ENCODE measurements around the gene TOGARAM2.
"Not testable (repeated sequence)": the region's sequence is repeated elsewhere in the genome, so short reads cannot be mapped to it uniquely, and the experiment has no call there.

TOGARAM2 gene

DNA sequence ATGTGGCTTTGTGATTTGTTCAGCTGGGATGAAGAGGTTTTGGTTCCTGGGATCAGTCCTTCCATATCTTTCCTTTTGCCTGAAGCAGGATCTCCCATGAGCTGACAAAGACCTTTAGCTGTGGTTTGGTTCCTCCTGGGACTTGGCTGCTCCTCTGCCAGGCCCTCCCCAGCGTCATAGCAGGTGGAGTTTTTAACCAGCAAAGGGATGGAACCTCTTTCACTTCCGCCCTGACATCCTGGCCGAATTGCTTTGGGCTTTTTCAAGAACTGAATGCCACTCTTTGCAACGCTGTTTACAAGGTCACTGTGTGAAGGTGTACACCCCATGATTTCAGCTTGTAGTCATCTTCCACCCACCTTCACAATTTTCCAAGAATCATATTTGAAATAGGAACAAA, 92.8 kb downstream of the TOGARAM2 start:
- DNase-seq (ENCODE audit: low spot score): no peak

DNA sequence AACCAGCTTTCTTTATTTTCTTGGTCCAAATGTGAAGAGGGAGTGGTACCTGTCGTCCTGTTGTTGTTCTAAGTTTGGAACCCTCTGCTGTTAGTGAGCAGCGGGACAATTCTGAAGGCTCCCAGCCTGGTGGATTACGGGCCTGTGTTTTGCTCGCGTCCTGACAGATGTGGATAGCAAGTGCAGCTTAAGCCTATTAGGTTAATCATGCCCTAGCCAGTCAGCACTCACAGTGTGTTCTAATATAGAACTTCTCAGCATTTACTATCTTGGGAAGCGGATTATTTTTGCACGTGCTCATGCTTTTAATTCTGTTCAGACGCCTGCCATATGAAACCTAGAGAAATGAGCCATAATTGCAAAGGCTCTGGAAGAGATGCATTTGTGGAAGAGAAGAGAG, 93.3 kb downstream of the TOGARAM2 start, which contains the start of gene PCARE:
TSS of gene PCARE (minus strand) at position 113 of the 400 bp plus-strand sequence. CDS start 262 bp downstream, outside the sequence.
- no peak for DNase-seq (ENCODE audit: low spot score)

DNA sequence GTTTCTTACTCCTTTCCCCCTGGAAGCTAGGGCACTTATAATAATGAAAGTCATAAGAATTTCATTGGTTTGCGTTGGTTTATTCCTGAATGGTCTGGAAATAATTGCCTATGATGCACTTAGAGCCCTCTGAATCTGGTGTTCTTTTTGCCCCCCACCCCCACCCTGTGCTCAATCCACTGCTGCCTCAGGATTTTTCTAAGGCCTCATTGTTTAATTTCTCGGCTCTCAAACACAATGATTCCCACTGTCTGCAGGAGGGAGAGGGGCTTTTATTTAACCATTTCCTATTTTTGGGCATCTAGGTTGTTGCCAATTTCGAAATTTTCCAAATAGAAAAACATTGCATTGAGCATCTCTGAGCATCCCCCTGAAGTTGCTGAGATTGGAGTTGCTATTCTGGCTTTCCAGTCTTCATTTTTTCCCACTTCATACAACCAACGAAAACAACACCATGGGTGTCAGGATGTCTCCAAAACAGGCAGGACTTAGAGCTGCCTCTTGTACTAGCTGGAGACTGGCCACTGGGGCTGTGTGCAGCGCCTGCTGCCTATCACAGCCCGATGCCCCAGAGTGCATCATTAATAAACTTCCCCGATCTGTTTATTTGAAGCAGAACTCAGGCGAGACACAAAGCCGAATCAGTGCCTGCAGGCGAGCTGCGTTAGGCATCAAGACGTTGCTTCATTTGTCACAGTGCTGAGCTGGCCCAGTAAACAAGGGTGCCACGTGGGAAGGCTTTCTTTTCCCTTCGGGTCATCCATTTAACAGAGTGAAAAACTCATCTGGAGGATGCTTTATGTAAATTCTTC, 95.0 kb downstream of the TOGARAM2 start:
- no peak for DNase-seq (ENCODE audit: low spot score)

DNA sequence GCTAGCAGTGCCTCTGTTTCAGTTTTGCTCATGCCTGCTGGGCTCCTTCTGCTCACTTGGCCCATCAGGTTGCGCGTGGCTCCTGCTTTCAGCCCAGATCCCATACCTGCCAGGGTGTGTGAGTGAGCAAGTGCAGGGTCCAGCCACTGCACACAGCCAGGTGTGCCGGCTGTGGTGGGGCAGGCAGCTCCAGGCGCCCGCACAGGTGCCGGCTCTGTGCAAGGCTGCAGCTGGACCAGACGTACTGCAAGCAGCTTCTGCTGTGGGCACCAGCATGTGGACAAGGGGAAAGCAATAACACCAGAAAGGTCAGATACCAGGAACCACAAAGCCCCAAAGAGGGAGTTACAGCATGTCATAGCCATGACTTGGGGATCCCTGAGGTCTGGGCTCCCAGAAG, 98.8 kb downstream of the TOGARAM2 start:
- no peak for DNase-seq (ENCODE audit: low spot score)

DNA sequence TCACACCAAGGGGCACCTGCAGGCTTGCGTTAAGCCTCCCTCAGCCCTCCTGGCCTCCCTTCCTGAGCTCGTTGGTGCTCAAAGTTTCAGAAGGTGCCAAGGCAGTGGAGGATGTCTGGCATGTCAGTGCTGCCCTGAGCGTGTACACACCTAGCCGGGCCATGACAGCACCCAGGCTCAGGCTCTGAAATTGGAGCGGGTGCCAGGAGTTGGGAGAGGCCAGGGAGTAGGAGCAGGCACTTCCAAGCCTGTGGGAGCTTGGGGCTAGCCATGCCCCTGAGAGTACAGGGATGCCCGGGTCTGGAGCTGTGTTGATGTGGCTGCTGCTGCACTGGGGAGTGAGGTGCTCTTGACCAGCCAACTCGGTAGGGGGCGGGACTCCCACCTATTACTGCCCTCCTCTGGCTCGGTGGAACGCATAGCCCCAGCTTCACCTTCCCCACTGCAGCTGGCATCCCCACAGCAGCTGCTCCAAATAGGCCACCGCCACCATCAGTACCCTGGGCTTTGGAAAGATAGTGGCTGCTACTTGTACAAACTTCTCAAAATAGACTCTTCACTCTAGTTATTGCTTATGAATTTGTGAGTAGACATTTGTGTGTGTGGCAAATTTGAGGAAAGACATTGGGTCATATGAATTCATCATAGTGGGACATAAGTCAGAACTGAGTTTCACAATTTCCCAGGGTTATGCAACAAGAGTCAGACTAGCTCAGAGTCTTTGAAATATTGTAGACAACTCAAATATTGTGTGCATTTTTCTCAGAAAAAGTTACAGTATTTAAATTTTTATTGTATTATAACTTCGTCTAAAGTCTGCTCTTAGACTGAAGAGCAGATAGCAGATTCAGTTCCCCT, 100.0 kb downstream of the TOGARAM2 start:
- DNase-seq (ENCODE audit: low spot score): no peak

DNA sequence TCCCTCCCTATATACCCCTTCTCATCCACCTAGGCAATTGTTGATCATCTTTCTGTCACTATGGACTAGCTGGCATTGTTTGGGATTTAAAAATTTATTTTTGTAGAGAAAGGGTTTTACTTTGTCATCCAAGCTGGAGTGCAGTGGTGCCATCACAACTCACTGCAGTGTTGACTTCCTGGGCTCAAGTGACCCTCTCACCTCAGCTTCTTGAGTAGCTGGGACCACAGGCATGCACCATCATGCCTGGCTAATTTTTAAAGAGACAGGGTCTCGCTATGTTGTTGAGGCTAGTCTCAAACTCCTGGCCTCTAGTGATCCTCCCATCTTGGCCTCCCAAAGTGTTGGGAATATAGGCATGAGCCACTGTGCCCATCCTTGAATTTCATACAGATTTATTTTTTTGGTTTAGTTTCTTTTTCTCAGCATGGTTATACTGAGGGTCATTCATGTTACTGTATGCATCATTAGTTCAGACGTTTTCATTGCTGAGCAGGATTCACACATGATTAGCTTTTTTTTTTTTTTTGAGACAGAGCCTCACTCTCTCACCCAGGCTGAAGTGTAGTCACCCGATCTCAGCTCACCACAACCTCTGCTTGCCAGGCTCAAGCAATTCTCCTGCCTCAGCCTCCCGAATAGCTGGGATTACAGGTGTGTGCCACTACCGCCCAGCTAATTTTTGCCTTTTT, 101.9 kb downstream of the TOGARAM2 start:
- no peak for DNase-seq (ENCODE audit: low spot score)

DNA sequence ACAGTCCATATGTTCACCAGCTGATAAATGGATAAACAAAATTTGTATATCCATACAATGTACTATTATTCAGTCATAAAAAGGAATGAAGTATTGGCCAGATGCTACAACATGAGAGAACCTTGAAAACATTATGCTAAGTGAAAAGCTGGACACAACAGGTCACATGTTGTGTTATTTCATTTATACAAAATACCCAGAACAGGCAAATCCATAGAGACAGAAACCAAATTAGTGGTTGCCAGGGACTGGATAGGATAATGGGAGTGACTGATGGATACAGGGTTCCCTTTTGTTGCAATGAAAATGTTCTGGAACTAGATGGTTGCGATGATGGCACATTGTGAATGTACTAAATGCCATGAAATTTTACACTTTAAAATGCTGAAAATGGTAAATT, 103.5 kb downstream of the TOGARAM2 start:
- DNase-seq (ENCODE audit: low spot score): no peak

DNA sequence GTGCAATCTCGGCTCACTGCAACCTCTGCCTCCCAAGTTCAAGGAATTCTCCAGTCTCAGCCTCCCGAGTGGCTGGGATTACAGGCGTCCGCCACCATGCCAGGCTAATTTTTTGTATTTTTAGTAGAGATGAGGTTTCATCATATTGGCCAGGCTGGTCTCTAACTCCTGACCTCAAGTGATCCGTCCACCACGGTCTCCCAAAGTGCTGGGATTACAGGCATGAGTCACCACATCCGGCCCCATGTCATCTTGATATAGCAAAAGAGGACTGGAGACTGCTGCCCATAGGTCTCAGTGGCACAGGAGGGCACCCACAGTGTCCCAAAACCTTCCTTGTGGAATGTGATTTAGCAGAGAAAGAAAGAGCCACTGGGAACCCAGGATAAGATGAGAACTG, 109.2 kb downstream of the TOGARAM2 start:
- DNase-seq (ENCODE audit: low spot score): not testable (repeated sequence)

DNA sequence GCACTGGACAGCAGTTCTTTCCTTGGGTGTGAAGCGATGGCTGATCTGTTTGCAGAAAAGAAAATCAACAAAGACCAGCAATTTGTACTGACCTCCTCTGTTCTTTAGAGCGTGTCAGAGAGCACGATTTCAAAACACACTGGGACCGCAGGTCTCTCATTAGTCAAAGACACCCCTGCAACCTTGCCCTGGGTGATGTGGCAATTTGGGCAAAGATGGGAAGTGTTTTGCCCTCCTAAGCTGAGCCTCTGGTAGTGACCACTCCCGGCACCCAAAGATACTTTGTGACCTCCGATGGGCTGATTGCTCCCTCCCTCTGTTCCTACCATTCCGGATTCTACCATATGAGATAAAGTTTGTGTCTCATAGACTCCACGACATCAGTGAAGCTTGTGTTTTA, 115.9 kb downstream of the TOGARAM2 start:
- no peak for DNase-seq (ENCODE audit: low spot score)

DNA sequence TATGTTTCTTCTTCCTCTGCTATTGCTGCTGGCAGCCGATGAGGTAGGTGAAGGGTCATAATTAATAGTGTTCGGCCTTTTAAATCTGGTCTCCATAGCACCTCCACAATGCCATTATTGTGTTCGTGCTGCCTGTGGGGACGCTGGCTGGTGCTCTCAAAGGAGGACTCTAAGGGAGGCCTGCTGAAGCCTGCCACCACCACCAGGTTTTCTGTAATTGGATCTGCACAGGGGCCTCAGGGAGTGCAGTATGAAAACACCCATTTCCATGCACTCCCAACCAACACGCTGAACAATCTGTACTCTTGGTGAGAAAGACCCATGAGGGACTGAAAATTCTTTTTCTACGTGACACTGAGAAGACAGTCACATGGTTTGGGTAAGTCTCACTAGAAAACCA, 116.5 kb downstream of the TOGARAM2 start:
- DNase-seq (ENCODE audit: low spot score): no peak

DNA sequence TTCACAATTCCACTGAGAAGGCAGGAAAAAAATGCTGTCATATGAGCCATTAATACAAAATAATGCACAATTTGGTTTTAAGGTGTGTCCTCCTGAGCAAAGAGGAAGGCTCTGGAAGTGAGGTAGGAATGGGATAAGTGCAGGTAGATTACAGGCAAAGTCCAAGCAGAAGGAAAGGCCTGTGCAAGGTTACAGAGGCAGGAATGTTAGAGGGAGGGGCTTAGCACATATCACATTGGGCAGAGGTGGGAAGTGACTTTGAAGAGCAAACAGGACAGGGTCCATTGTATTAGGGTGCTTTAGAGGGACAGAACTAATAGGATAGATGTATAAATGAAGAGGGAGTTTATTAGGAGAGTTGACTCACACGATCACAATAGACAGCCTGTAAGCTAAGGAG, 119.5 kb downstream of the TOGARAM2 start:
- DNase-seq (ENCODE audit: low spot score): no peak
